HCT116 (cell line): Measurements from ENCODE around the gene DNMT3B.

Experiments used
- CEBPB ChIP-seq: IDR thresholded peaks from 2 replicates; pipeline ENCODE4 v1.6.1; 2012; ENCODE audit warnings: low read depth
- EGR1 ChIP-seq: IDR thresholded peaks from 2 replicates; pipeline ENCODE4 v1.6.1; 2012; ENCODE audit warnings: low read depth
- EZH2 ChIP-seq: fragments of 200-600 bp; sonication (generic); IDR thresholded peaks from 2 replicates; pipeline ENCODE4 v1.6.1; 2017; ENCODE audit warnings: antibody characterized with exemption, mixed run types
- EZH2phosphoT487 ChIP-seq: fragments of 200-600 bp; IDR thresholded peaks from 2 replicates; pipeline ENCODE4 v1.6.1; 2018; ENCODE audit warnings: antibody characterized with exemption, borderline replicate concordance
- POLR2A ChIP-seq: IDR thresholded peaks from 2 replicates; pipeline ENCODE4 v1.7.0; 2011; ENCODE audit warnings: borderline replicate concordance; ENCODE audit not compliant: insufficient read depth, insufficient read length; ENCODE audit errors: extremely low read depth
- SIN3A ChIP-seq: IDR thresholded peaks from 2 replicates; pipeline ENCODE4 v1.6.1; 2012; ENCODE audit warnings: low read depth
- SP1 ChIP-seq: IDR thresholded peaks from 2 replicates; pipeline ENCODE4 v1.6.1; 2012; ENCODE audit warnings: low read depth
- TCF7L2 ChIP-seq: IDR thresholded peaks from 2 replicates; pipeline ENCODE4 v1.7.0; 2011; ENCODE audit warnings: borderline replicate concordance, inconsistent platforms; ENCODE audit not compliant: insufficient read depth, insufficient read length; ENCODE audit errors: extremely low read depth
- YY1 ChIP-seq: IDR thresholded peaks from 2 replicates; pipeline ENCODE4 v1.6.1; 2011; ENCODE audit warnings: low read length, low read depth, moderate library complexity, mild to moderate bottlenecking; ENCODE audit not compliant: insufficient replicate concordance; ENCODE audit errors: extremely low read depth
- ZFX ChIP-seq: fragments of 450-650 bp; IDR thresholded peaks from 2 replicates; pipeline ENCODE4 v1.6.1; 2017
- TF ChIP-seq, protein P1 (sequence below): IDR thresholded peaks from 2 replicates; pipeline ENCODE4 v1.6.1; 2012; ENCODE audit warnings: low read depth
- TF ChIP-seq, protein P2 (sequence below), 3 experiments: fragments of 200-600 bp in 1 of 3; sonication (generic) in 1 of 3; IDR thresholded peaks in 2 of 3; conservative IDR thresholded peaks in 1 of 3; 2 replicates each; pipeline ENCODE4 v1.5.1; 2012 to 2017; ENCODE audit warnings: low read depth in 2 of 3, low read length in 2 of 3, antibody characterized with exemption in 1 of 3, borderline replicate concordance in 1 of 3, control low read depth in 1 of 3, mild to moderate bottlenecking in 1 of 3, mixed read lengths in 1 of 3, mixed run types in 1 of 3, moderate library complexity in 1 of 3; ENCODE audit not compliant: insufficient read depth in 1 of 3
- TF ChIP-seq, protein P3 (sequence below): IDR thresholded peaks from 2 replicates; pipeline ENCODE4 v1.6.1; 2012
- TF ChIP-seq, protein P4 (sequence below): IDR thresholded peaks from 2 replicates; pipeline ENCODE4 v1.6.1; 2012

DNA sequence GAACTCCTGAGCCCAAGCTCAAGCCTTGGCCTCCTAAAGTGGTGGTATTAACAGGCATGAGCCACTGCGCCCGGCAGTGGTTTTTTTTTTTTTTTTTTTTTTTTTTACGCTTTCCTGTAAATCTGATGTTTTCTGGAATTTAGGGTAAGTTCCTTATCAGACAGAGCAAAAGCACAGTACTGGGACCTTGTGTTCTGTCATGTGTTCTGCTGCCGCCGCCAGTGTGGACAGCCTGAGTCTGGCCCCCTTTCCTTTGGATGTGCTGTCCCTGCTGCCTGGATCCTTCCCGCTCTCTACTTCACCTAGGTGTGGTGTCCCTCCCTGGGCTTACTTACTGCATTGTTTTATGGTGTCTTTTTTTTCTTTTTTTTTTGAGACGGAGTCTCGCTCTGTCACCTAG, 11.7 kb downstream of the DNMT3B start:
- TF ChIP-seq, protein P1, sequence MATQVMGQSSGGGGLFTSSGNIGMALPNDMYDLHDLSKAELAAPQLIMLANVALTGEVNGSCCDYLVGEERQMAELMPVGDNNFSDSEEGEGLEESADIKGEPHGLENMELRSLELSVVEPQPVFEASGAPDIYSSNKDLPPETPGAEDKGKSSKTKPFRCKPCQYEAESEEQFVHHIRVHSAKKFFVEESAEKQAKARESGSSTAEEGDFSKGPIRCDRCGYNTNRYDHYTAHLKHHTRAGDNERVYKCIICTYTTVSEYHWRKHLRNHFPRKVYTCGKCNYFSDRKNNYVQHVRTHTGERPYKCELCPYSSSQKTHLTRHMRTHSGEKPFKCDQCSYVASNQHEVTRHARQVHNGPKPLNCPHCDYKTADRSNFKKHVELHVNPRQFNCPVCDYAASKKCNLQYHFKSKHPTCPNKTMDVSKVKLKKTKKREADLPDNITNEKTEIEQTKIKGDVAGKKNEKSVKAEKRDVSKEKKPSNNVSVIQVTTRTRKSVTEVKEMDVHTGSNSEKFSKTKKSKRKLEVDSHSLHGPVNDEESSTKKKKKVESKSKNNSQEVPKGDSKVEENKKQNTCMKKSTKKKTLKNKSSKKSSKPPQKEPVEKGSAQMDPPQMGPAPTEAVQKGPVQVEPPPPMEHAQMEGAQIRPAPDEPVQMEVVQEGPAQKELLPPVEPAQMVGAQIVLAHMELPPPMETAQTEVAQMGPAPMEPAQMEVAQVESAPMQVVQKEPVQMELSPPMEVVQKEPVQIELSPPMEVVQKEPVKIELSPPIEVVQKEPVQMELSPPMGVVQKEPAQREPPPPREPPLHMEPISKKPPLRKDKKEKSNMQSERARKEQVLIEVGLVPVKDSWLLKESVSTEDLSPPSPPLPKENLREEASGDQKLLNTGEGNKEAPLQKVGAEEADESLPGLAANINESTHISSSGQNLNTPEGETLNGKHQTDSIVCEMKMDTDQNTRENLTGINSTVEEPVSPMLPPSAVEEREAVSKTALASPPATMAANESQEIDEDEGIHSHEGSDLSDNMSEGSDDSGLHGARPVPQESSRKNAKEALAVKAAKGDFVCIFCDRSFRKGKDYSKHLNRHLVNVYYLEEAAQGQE: no peak
- TF ChIP-seq, protein P2, sequence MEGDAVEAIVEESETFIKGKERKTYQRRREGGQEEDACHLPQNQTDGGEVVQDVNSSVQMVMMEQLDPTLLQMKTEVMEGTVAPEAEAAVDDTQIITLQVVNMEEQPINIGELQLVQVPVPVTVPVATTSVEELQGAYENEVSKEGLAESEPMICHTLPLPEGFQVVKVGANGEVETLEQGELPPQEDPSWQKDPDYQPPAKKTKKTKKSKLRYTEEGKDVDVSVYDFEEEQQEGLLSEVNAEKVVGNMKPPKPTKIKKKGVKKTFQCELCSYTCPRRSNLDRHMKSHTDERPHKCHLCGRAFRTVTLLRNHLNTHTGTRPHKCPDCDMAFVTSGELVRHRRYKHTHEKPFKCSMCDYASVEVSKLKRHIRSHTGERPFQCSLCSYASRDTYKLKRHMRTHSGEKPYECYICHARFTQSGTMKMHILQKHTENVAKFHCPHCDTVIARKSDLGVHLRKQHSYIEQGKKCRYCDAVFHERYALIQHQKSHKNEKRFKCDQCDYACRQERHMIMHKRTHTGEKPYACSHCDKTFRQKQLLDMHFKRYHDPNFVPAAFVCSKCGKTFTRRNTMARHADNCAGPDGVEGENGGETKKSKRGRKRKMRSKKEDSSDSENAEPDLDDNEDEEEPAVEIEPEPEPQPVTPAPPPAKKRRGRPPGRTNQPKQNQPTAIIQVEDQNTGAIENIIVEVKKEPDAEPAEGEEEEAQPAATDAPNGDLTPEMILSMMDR (IDR thresholded peaks at IDR 0.05 in 2 of 3, conservative IDR thresholded peaks at IDR 0.05 in 1 of 3; ENCODE audit: borderline replicate concordance in 1 of 3, insufficient read depth in 1 of 3, low read depth in 2 of 3, low read length in 2 of 3): no peak
- TF ChIP-seq TCF7L2 (no peak), SIN3A (no peak), EZH2 (no peak), SP1 (no peak), EGR1 (no peak), EZH2phosphoT487 (no peak), YY1 (no peak), ZFX (no peak), POLR2A (no peak), CEBPB (no peak)
- TF ChIP-seq, protein P3, sequence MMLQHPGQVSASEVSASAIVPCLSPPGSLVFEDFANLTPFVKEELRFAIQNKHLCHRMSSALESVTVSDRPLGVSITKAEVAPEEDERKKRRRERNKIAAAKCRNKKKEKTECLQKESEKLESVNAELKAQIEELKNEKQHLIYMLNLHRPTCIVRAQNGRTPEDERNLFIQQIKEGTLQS: no peak
- TF ChIP-seq, protein P4, sequence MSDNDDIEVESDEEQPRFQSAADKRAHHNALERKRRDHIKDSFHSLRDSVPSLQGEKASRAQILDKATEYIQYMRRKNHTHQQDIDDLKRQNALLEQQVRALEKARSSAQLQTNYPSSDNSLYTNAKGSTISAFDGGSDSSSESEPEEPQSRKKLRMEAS: no peak
